Right atrium auricular region (tissue), 2 donors: ENCODE measurements around the gene RAB9B. TPM values are rescaled to one million over a fixed set of nuclear protein-coding genes. Genes with fewer than 3 reads are reported as not detected.

ENCODE experiments used
- DNase-seq: peaks from one replicate; pipeline ENCODE4 v3.0.0-alpha.2; 2019; ENCODE audit warnings: low spot score
- H3K27ac ChIP-seq, 2 donors: fragments of 200-600 bp; sonication (generic); 1 replicate in 1 of 2; 2 replicates in 1 of 2; pipeline ENCODE4 v1.5.1; 2016 to 2019
- H3K27me3 ChIP-seq, 2 donors: fragments of 200-600 bp; sonication (generic); one replicate each; pipeline versions ENCODE4 v1.5.1 to v1.6.0; 2017 to 2019
- H3K36me3 ChIP-seq: fragments of 200-600 bp; sonication (generic); one replicate; pipeline ENCODE4 v1.5.1; 2016
- H3K4me1 ChIP-seq, 2 donors: fragments of 200-600 bp; sonication (generic); one replicate each; pipeline versions ENCODE4 v1.5.1 to v1.6.0; 2017 to 2019
- H3K4me3 ChIP-seq, 2 donors: fragments of 200-600 bp; sonication (generic); 1 replicate in 1 of 2; 2 replicates in 1 of 2; pipeline ENCODE4 v1.5.1; 2017 to 2019; ENCODE audit warnings: mild to moderate bottlenecking in 1 of 2, moderate library complexity in 1 of 2
- H3K9me3 ChIP-seq, 2 donors: fragments of 200-600 bp; sonication (generic); one replicate each; pipeline ENCODE4 v1.5.1; 2019
- total RNA-seq, 2 donors: library from RNA; depleted of rRNA; stranded (reverse); fragments of >200 nt; gene quantifications; one replicate each; pipeline ENCODE4 v1.1.0, GENCODE V29; 2016
- TF ChIP-seq, protein P1 (sequence below), 2 donors: fragments of 200-600 bp; sonication (generic); IDR thresholded peaks; one replicate each; pipeline ENCODE4 v1.5.1; 2019; ENCODE audit warnings: antibody characterized with exemption in 2 of 2

Gene RAB9B
- total RNA-seq, 2 donors from 2014 or later, result 12.7 to 21.1 TPM

DNA sequence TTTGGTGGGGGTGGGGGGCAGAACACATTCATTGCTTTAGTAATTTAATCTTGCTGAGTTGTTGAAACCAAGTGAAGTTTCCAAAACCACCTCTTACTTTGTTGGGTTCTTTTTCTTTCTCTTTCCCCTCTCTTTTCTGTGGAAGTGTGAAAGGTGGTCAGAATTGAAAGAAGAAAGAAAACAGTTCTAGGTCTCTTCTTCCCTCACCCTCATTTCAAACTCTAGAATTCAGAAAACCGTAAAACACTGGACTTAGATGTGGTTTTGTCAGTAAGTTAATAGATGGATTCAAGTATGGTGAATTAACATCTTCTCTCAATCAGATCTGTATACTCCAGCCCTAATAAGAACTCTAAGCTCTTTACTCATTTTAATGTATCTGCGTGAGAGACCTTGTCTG lies 31.7 kb downstream of the RAB9B start:
- no peak for DNase-seq
- no peak overlapping the region for H3K4me3 ChIP-seq

GRCh38 chrX:103797691-103798090 lies 34.4 kb downstream of the RAB9B start:
- Histone ChIP-seq H3K4me3 (no peak overlapping the region), H3K4me1 (no peaks in the 10 kb centered on the region), H3K27ac (no peak overlapping the region), H3K9me3 (no peaks in the 10 kb centered on the region), H3K27me3 (no peaks in the 10 kb centered on the region), H3K36me3 (no peaks in the 10 kb centered on the region)
- TF ChIP-seq, protein P1, sequence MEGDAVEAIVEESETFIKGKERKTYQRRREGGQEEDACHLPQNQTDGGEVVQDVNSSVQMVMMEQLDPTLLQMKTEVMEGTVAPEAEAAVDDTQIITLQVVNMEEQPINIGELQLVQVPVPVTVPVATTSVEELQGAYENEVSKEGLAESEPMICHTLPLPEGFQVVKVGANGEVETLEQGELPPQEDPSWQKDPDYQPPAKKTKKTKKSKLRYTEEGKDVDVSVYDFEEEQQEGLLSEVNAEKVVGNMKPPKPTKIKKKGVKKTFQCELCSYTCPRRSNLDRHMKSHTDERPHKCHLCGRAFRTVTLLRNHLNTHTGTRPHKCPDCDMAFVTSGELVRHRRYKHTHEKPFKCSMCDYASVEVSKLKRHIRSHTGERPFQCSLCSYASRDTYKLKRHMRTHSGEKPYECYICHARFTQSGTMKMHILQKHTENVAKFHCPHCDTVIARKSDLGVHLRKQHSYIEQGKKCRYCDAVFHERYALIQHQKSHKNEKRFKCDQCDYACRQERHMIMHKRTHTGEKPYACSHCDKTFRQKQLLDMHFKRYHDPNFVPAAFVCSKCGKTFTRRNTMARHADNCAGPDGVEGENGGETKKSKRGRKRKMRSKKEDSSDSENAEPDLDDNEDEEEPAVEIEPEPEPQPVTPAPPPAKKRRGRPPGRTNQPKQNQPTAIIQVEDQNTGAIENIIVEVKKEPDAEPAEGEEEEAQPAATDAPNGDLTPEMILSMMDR (IDR thresholded peaks at IDR 0.05), result no peak
- no peak for DNase-seq

More for the DNA sequence above, 31.7 kb downstream of the RAB9B start:
- Histone ChIP-seq H3K4me1 (no peaks in the 10 kb centered on the region), H3K27me3 (no peaks in the 10 kb centered on the region), H3K9me3 (no peaks in the 10 kb centered on the region), H3K27ac (no peak overlapping the region), H3K36me3 (no peaks in the 10 kb centered on the region)
- TF ChIP-seq, protein P1 (IDR thresholded peaks at IDR 0.05), result no peak

GRCh38 chrX:103794119-103794518 lies 37.9 kb downstream of the RAB9B start:
- DNase-seq, result no peak
- Histone ChIP-seq H3K4me1 (no peaks in the 10 kb centered on the region), H3K4me3 (no peak overlapping the region), H3K27ac (no peak overlapping the region), H3K9me3 (no peaks in the 10 kb centered on the region), H3K27me3 (no peaks in the 10 kb centered on the region), H3K36me3 (no peaks in the 10 kb centered on the region)
- TF ChIP-seq, protein P1 (IDR thresholded peaks at IDR 0.05), result no peak

- H3K4me1 ChIP-seq, result no peaks in the 10 kb centered on the region
- no peak overlapping the region for H3K27ac ChIP-seq
- no peak overlapping the region for H3K4me3 ChIP-seq
- no peaks in the 10 kb centered on the region for H3K27me3 ChIP-seq
- no peaks in the 10 kb centered on the region for H3K36me3 ChIP-seq
- no peak for DNase-seq
- TF ChIP-seq, protein P1 (IDR thresholded peaks at IDR 0.05), result no peak
- H3K9me3 ChIP-seq, result no peaks in the 10 kb centered on the region
Observed at GRCh38 chrX:103793545-103793940, 38.5 kb downstream of the RAB9B start.

DNA sequence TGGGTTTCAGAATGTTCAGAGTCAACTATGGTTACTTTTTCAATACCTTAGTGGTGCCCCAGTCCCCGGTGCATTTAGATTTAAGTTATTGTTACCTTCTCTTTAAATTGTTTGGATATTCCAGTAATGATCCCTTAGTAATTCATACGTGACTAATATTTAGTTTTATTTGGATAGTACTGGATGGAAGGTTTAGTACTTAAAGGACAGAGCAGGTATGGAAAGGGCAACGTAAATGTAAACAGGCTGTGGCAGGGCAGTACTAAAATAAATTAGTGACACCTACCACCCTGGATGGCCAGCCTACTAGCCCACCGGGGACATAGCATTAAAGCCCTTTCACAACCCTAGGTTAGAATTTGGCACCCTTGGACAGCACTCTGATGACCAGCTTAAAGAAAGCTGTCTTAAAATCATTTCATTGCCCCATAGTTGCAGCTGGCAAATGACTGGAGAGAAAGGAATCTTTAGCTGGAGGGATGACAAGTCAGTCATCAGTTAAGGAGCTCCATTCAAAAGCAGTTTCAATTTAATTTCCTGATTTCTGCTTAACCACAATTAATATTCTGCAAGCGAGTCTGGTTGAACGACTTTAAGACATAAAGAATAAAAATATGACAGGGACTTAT lies 39.0 kb downstream of the RAB9B start:
- Histone ChIP-seq H3K4me3 (no peak overlapping the region), H3K9me3 (no peaks in the 10 kb centered on the region), H3K27me3 (no peaks in the 10 kb centered on the region), H3K4me1 (no peaks in the 10 kb centered on the region), H3K36me3 (no peaks in the 10 kb centered on the region), H3K27ac (no peak overlapping the region)
- no peak for DNase-seq
- TF ChIP-seq, protein P1 (IDR thresholded peaks at IDR 0.05), result no peak
